ENCODE data around the gene C1QTNF6.

GRCh38 chr22:37148742-37149665 lies 39.0 kb downstream of the C1QTNF6 start:
- TF ChIP-seq CTCF (IDR thresholded peaks at IDR 0.05) = no peak
- TF ChIP-seq ZFX (IDR thresholded peaks at IDR 0.05; ENCODE audit: borderline replicate concordance) = no peak

Data from 22Rv1 (cell line).